WTC11 (cell line): Measurements from ENCODE around the gene ZNF853. TPM values are rescaled to one million over a fixed set of nuclear protein-coding genes. Genes with fewer than 3 reads are reported as not detected.

Source experiments
- ATAC-seq: fragments of 200-7000 bp; cut with Tn5 transposase; 2 replicates; pipeline ENCODE4 v1.10.0; 2021; ENCODE audit warnings: mild to moderate bottlenecking, moderate library complexity
- CTCF ChIA-PET: fragments of 300-600 bp; sonication (Branson Sonifier 250); formaldehyde crosslinking; loops from one replicate; lab custom pipeline; 2021; ENCODE audit warnings: antibody characterized with exemption; lab: Charles Lee
- POLR2A ChIA-PET: fragments of 350-600 bp; sonication (Branson Sonifier 250); formaldehyde crosslinking; loops from one replicate; lab custom pipeline; 2021; ENCODE audit warnings: antibody characterized with exemption; lab: Charles Lee
- DNase-seq: peaks from one replicate; pipeline ENCODE4 v3.0.0; 2021; ENCODE audit warnings: low spot score
- H3K27ac Mint-ChIP-seq: 2 replicates; pipeline ENCODE4 v1.8.0; 2021; ENCODE audit warnings: mixed read lengths
- H3K27me3 Mint-ChIP-seq: 2 replicates; pipeline ENCODE4 v1.8.0; 2021; ENCODE audit warnings: low read depth, mild to moderate bottlenecking, moderate library complexity, mixed read lengths
- H3K36me3 Mint-ChIP-seq: 2 replicates; pipeline ENCODE4 v1.8.0; 2021; ENCODE audit warnings: mixed read lengths
- H3K4me1 Mint-ChIP-seq: 2 replicates; pipeline ENCODE4 v1.8.0; 2022; ENCODE audit warnings: mixed read lengths
- H3K4me3 Mint-ChIP-seq: 2 replicates; pipeline ENCODE4 v1.8.0; 2021; ENCODE audit warnings: mild to moderate bottlenecking, moderate library complexity, mixed read lengths
- H3K9me3 Mint-ChIP-seq: 2 replicates; pipeline ENCODE4 v1.8.0; 2021; ENCODE audit warnings: mixed read lengths
- IRF2 ChIP-seq: sonication (generic); formaldehyde crosslinking; IDR thresholded peaks from 2 replicates; pipeline ENCODE4 v1.8.0; 2022; ENCODE audit warnings: low read depth, missing genetic modification reagents, borderline replicate concordance
- KAT7 ChIP-seq: sonication (generic); formaldehyde crosslinking; IDR thresholded peaks from 2 replicates; pipeline ENCODE4 v1.8.1; 2023; ENCODE audit warnings: missing genetic modification reagents, mild to moderate bottlenecking, borderline replicate concordance
- MXD4 ChIP-seq: fragments of 250-450 bp; sonication (Bioruptor Pico); IDR thresholded peaks from 2 replicates; pipeline ENCODE4 v1.8.0; 2021; ENCODE audit warnings: mild to moderate bottlenecking, moderate library complexity, borderline replicate concordance
- MYBL2 ChIP-seq: sonication (generic); formaldehyde crosslinking; IDR thresholded peaks from 2 replicates; pipeline ENCODE4 v1.8.1; 2023; ENCODE audit warnings: mild to moderate bottlenecking, moderate library complexity, missing genetic modification reagents
- NR3C1 ChIP-seq: sonication (generic); formaldehyde crosslinking; conservative IDR thresholded peaks from 2 replicates; pipeline ENCODE4 v1.8.1; 2023; ENCODE audit warnings: low read depth, mild to moderate bottlenecking, missing genetic modification reagents
- RELA ChIP-seq: sonication (generic); formaldehyde crosslinking; IDR thresholded peaks from 2 replicates; pipeline ENCODE4 v1.8.1; 2022; ENCODE audit warnings: missing genetic modification reagents, mild to moderate bottlenecking, borderline replicate concordance
- SOX15 ChIP-seq: fragments of 250-450 bp; sonication (Bioruptor Pico); IDR thresholded peaks from 2 replicates; pipeline ENCODE4 v1.9.0; 2021; ENCODE audit warnings: mild to moderate bottlenecking
- TEAD4 ChIP-seq: sonication (generic); formaldehyde crosslinking; IDR thresholded peaks from 2 replicates; pipeline ENCODE4 v1.8.0; 2022; ENCODE audit warnings: mild to moderate bottlenecking, missing genetic modification reagents
- TP53 ChIP-seq: sonication (generic); formaldehyde crosslinking; IDR thresholded peaks from 2 replicates; pipeline ENCODE4 v1.8.1; 2023; ENCODE audit warnings: mild to moderate bottlenecking, missing genetic modification reagents
- ZMAT4 ChIP-seq: fragments of 250-450 bp; sonication (Bioruptor Pico); IDR thresholded peaks from 2 replicates; pipeline ENCODE4 v1.9.0; 2021; ENCODE audit warnings: mild to moderate bottlenecking
- ZNF281 ChIP-seq: sonication (generic); formaldehyde crosslinking; IDR thresholded peaks from 2 replicates; pipeline ENCODE4 v1.8.0; 2023; ENCODE audit warnings: mild to moderate bottlenecking, missing genetic modification reagents
- ZNF416 ChIP-seq: fragments of 250-450 bp; sonication (Bioruptor Pico); IDR thresholded peaks from 2 replicates; pipeline ENCODE4 v1.9.0; 2021; ENCODE audit warnings: mild to moderate bottlenecking, inconsistent platforms
- total RNA-seq: library from RNA; stranded (reverse); gene quantifications from 3 replicates; pipeline ENCODE4 v1.2.3, GENCODE V29; 2021
- TF ChIP-seq, protein P1 (sequence below): fragments of 250-450 bp; sonication (Bioruptor Pico); IDR thresholded peaks from 2 replicates; pipeline ENCODE4 v2.1.2; 2022; ENCODE audit warnings: mild to moderate bottlenecking, moderate library complexity
- TF ChIP-seq, protein P2 (sequence below): sonication (generic); formaldehyde crosslinking; IDR thresholded peaks from 2 replicates; pipeline ENCODE4 v1.8.1; 2022; ENCODE audit warnings: low read depth, missing genetic modification reagents, borderline replicate concordance

Gene ZNF853
- total RNA-seq, 1 experiment from 2014 or later: 7.7 TPM

- TF ChIP-seq ZMAT4: no peak
These were observed 24.2 kb downstream of the ZNF853 start (continued) for GRCh38 chr7:6639627-6640026.

GRCh38 chr7:6640246-6640721, 24.9 kb downstream of the ZNF853 start:
- ATAC-seq: peak; percentile 87
- peaks cover 17% of the 10 kb centered on the region for H3K4me1 Mint-ChIP-seq
- no peaks in the 10 kb centered on the region for H3K36me3 Mint-ChIP-seq
- DNase-seq: peak; percentile 86
- peak overlapping the region; percentile 95 for H3K27ac Mint-ChIP-seq
- H3K4me3 Mint-ChIP-seq: no peak overlapping the region
- peaks cover 4% of the 10 kb centered on the region; the same call in 1 of the 2 replicates for H3K27me3 Mint-ChIP-seq
- POLR2A ChIA-PET: no interaction called here
- no peak for TF ChIP-seq NR3C1 (CRISPR knock-in tag)
- TF ChIP-seq, protein P1, sequence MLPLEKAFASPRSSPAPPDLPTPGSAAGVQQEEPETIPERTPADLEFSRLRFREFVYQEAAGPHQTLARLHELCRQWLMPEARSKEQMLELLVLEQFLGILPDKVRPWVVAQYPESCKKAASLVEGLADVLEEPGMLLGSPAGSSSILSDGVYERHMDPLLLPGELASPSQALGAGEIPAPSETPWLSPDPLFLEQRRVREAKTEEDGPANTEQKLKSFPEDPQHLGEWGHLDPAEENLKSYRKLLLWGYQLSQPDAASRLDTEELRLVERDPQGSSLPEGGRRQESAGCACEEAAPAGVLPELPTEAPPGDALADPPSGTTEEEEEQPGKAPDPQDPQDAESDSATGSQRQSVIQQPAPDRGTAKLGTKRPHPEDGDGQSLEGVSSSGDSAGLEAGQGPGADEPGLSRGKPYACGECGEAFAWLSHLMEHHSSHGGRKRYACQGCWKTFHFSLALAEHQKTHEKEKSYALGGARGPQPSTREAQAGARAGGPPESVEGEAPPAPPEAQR (CRISPR knock-in tag): no peak
- TF ChIP-seq TP53 (CRISPR knock-in tag): no peak
- TF ChIP-seq, protein P2, sequence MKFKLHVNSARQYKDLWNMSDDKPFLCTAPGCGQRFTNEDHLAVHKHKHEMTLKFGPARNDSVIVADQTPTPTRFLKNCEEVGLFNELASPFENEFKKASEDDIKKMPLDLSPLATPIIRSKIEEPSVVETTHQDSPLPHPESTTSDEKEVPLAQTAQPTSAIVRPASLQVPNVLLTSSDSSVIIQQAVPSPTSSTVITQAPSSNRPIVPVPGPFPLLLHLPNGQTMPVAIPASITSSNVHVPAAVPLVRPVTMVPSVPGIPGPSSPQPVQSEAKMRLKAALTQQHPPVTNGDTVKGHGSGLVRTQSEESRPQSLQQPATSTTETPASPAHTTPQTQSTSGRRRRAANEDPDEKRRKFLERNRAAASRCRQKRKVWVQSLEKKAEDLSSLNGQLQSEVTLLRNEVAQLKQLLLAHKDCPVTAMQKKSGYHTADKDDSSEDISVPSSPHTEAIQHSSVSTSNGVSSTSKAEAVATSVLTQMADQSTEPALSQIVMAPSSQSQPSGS (CRISPR knock-in tag): no peak
- TF ChIP-seq MYBL2: no peak
- TF ChIP-seq IRF2 (CRISPR knock-in tag): no peak
- CTCF ChIA-PET: no interaction called here
- no peaks in the 10 kb centered on the region for H3K9me3 Mint-ChIP-seq

- POLR2A ChIA-PET: no interaction called here
- H3K27me3 Mint-ChIP-seq: peaks cover under 1% of the 10 kb centered on the region; the same call in 1 of the 2 replicates
- TF ChIP-seq ZNF281 (CRISPR knock-in tag) (no peak), RELA (CRISPR knock-in tag) (no peak), MXD4 (no peak), KAT7 (CRISPR knock-in tag) (no peak), SOX15 (no peak), TEAD4 (CRISPR knock-in tag) (no peak), ZNF416 (CRISPR knock-in tag) (no peak)
- TF ChIP-seq, all 79 proteins: peak for 0
- no peak for ATAC-seq
- H3K4me3 Mint-ChIP-seq: no peak overlapping the region
- DNase-seq: no peak
- no peak overlapping the region for H3K27ac Mint-ChIP-seq
- H3K36me3 Mint-ChIP-seq: no peaks in the 10 kb centered on the region
- H3K4me1 Mint-ChIP-seq: peaks cover 17% of the 10 kb centered on the region
- CTCF ChIA-PET: no interaction called here
- H3K9me3 Mint-ChIP-seq: no peaks in the 10 kb centered on the region
These were observed 26.1 kb downstream of the ZNF853 start for GRCh38 chr7:6641305-6642035.
